SU-DHL-6 (cell line): ENCODE data around the gene B3GALT6.

Experiments used
- EZH2phosphoT487 ChIP-seq: fragments of 200-600 bp; sonication (generic), shearing (Covaris generic); conservative IDR thresholded peaks from 2 replicates; pipeline ENCODE4 v1.6.1; 2018; ENCODE audit warnings: mild to moderate bottlenecking, antibody characterized with exemption, low read length, moderate library complexity, mixed read lengths
- TF ChIP-seq, protein P1 (sequence below): fragments of 200-600 bp; sonication (generic); IDR thresholded peaks from one replicate; pipeline ENCODE4 v1.5.1; 2017; ENCODE audit warnings: antibody characterized with exemption, mild to moderate bottlenecking, low read length, moderate library complexity; ENCODE audit not compliant: insufficient read depth, poor library complexity, severe bottlenecking

- TF ChIP-seq, protein P1, sequence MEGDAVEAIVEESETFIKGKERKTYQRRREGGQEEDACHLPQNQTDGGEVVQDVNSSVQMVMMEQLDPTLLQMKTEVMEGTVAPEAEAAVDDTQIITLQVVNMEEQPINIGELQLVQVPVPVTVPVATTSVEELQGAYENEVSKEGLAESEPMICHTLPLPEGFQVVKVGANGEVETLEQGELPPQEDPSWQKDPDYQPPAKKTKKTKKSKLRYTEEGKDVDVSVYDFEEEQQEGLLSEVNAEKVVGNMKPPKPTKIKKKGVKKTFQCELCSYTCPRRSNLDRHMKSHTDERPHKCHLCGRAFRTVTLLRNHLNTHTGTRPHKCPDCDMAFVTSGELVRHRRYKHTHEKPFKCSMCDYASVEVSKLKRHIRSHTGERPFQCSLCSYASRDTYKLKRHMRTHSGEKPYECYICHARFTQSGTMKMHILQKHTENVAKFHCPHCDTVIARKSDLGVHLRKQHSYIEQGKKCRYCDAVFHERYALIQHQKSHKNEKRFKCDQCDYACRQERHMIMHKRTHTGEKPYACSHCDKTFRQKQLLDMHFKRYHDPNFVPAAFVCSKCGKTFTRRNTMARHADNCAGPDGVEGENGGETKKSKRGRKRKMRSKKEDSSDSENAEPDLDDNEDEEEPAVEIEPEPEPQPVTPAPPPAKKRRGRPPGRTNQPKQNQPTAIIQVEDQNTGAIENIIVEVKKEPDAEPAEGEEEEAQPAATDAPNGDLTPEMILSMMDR: no peak
- TF ChIP-seq EZH2phosphoT487: no peak
These were observed 48.9 kb downstream of the B3GALT6 start for GRCh38 chr1:1280782-1281481.
